SK-N-MC (cell line): ENCODE measurements around the gene STX19.

Source experiments
- EZH2 ChIP-seq: fragments of 200-600 bp; sonication (generic); IDR thresholded peaks from one replicate; pipeline ENCODE4 v1.6.1; 2017; ENCODE audit warnings: antibody characterized with exemption
- POLR2AphosphoS5 ChIP-seq: IDR thresholded peaks from 2 replicates; pipeline ENCODE4 v1.6.1; 2012; ENCODE audit warnings: mild to moderate bottlenecking, low read depth, low read length, borderline replicate concordance

DNA sequence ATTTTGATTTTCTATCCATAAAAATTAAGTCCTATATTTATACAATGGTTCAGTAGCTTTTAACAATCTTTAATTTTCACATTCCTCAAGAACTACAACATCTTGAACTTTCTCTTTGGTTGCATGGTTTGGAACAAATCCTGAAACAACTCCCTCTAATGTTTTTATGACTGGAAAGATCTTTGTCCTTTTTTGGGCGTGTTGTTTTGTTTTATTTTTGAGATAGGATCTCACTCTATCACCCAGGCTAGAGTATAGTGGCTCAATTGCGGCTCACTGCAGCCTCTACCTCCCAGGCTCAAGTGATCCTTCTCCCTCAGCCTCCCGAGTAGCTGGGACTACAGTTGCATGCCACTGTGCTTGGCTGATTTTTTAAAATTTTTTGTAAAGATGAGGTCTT is 4.0 kb downstream of the STX19 start:
- TF ChIP-seq EZH2 (no peak), POLR2AphosphoS5 (no peak)
